Upper lobe of right lung (tissue), 1 donor: ENCODE results near the gene NACA. TPM values are rescaled to one million over a fixed set of nuclear protein-coding genes. Genes with fewer than 3 reads are reported as not detected.
"Not testable (repeated sequence)": the region's sequence is repeated elsewhere in the genome, so short reads cannot be mapped to it uniquely, and the experiment has no call there.

ENCODE experiments used
- ATAC-seq: fragments of 200-7000 bp; cut with Tn5 transposase; one replicate; pipeline ENCODE4 v1.9.1; 2020; ENCODE audit warnings: mild to moderate bottlenecking, moderate library complexity
- DNase-seq: peaks from one replicate; pipeline ENCODE4 v3.0.0-alpha.2; 2020
- H3K27ac ChIP-seq: fragments of 200-600 bp; one replicate; pipeline ENCODE4 v1.8.0; 2022
- H3K27me3 ChIP-seq: fragments of 200-600 bp; one replicate; pipeline ENCODE4 v1.8.0; 2022; ENCODE audit warnings: mild to moderate bottlenecking
- H3K36me3 ChIP-seq: fragments of 200-600 bp; one replicate; pipeline ENCODE4 v1.8.0; 2022
- H3K4me1 ChIP-seq: fragments of 200-600 bp; one replicate; pipeline ENCODE4 v1.8.0; 2022
- H3K4me3 ChIP-seq: fragments of 200-600 bp; one replicate; pipeline ENCODE4 v1.8.0; 2022; ENCODE audit warnings: mild to moderate bottlenecking
- H3K9me3 ChIP-seq: fragments of 200-600 bp; one replicate; pipeline ENCODE4 v1.8.0; 2022
- intact Hi-C: fragments of 100-400 bp; cut with DNase I; formaldehyde crosslinking; loops from one replicate; pipeline ENCODE4 v1.11.0; 2022
- total RNA-seq: library from RNA; stranded (reverse); fragmentation: NEBNext Ultra II Directional; extraction: Animal tissue kit (Norgen Biotek cat#: 25700); gene quantifications from one replicate; pipeline ENCODE4 v1.2.1, GENCODE V29; 2021
- TF ChIP-seq, protein P1 (sequence below): fragments of 200-600 bp; IDR thresholded peaks from one replicate; pipeline ENCODE4 v1.8.0; 2022; ENCODE audit warnings: antibody characterized with exemption
- donor health status: DM: no; HTN: yes; CAD: no; lungs with severe emphysema.

The NACA gene
- total RNA-seq, 1 donor from 2014 or later = 665 TPM

DNA sequence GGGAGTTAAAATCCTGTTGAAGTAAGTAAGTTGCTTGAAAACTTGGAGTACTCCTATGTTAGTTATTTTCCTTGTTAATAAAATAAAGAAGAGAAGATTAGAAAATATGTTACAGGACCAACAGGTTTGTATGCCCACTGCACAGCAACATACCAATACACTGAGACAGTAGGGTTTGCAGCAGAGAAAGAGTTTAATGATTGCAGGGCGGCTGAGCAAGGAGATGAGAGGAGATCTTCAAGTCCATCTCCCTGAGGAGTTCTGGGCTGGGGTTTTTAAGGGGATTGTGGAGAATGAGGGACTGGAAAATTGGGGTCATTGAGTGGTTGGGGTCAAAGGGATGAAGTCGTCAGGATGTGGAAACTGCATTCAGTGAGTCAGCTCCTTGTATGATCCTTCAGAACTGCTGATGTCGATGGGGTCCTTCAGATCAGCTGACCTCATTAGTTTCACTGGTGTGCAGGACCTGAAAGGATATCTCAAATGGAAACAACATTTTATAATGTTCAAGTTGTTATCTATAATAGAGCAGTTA is 33.7 kb upstream of the NACA start:
- H3K27me3 ChIP-seq = no peaks in the 10 kb centered on the region
- intact Hi-C loops = no loop called here
- no peaks in the 10 kb centered on the region for H3K9me3 ChIP-seq
- no peaks in the 10 kb centered on the region for H3K4me1 ChIP-seq
- H3K36me3 ChIP-seq = no peaks in the 10 kb centered on the region
- no peak overlapping the region for H3K27ac ChIP-seq
- H3K4me3 ChIP-seq = no peak overlapping the region
- DNase-seq (no peak), ATAC-seq (no peak)
- TF ChIP-seq, protein P1, sequence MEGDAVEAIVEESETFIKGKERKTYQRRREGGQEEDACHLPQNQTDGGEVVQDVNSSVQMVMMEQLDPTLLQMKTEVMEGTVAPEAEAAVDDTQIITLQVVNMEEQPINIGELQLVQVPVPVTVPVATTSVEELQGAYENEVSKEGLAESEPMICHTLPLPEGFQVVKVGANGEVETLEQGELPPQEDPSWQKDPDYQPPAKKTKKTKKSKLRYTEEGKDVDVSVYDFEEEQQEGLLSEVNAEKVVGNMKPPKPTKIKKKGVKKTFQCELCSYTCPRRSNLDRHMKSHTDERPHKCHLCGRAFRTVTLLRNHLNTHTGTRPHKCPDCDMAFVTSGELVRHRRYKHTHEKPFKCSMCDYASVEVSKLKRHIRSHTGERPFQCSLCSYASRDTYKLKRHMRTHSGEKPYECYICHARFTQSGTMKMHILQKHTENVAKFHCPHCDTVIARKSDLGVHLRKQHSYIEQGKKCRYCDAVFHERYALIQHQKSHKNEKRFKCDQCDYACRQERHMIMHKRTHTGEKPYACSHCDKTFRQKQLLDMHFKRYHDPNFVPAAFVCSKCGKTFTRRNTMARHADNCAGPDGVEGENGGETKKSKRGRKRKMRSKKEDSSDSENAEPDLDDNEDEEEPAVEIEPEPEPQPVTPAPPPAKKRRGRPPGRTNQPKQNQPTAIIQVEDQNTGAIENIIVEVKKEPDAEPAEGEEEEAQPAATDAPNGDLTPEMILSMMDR = no peak

DNA sequence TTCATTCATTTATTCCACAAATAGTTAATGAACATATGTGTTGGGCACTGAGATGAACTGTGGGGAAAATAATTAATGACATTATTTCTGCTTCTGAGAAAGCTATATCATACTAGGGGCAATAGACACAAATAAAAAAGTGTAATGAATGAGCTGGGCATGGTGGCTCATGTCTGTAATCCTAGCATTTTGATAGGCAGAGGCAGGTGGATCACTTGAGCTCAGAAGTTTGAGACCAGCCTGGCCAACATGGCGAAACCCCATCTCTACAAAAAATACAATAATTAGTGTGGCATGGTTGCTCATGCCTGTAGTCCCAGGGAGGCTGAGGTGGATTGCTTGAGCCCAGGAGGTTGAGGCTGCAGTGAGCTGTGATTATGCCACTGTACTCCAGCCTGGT is 32.9 kb upstream of the NACA start:
- intact Hi-C loops = not testable (repeated sequence)

GRCh38 chr12:56753566-56753965 is 28.5 kb upstream of the NACA start:
- H3K4me1 ChIP-seq = peaks cover 17% of the 10 kb centered on the region

More for the DNA sequence above, 32.9 kb upstream of the NACA start:
- H3K36me3 ChIP-seq, H3K27ac ChIP-seq, ATAC-seq, H3K4me3 ChIP-seq, DNase-seq, H3K9me3 ChIP-seq, H3K4me1 ChIP-seq, H3K27me3 ChIP-seq: not testable (repeated sequence)

DNA sequence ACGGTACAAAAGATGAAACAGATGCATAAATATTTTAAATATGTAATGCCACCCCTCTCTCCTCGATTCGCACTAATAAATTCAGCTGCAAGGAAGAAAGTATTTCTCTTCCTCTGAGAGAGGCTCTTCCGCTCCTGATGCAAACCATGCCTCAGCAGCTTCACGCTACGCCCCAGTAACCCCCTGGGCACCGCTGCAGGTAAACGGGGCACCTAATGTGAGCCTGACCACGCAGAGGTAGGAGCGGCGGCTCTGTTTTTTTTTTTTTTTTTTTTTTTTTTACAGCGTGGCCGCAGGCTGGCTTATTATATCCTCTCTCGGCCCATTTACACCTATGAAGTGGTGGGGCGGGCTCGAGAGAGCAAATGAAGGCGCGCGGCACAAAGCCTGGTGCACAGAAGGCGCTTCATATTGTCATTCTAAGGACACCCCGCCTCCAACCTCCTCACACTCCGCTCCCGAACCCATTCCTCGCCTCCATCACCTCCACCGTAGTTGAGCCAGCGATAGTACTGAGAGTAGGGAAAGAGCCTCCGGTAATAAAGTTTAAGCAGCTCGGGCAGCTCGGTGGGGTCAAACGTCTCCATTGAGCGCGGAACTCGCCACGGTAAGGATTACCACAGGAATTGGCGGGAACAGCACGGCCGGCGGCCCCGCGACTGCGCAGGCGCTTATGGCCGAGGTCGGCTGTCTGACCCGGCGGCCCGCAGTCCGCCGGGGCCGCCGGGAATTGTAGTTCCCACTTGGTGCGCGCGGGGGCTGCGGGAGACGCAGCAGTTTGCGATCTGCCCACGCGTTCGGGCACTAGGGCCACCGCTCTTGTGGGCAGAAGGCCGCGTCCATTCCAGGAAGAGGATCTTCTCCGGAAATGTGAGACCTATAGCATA is 26.9 kb upstream of the NACA start, which contains the start of gene PRIM1:
Gene PRIM1, minus strand, starts transcription at position 612 of the 887 bp plus-strand sequence. Its CDS starts 25 bp downstream, at position 587.
- TF ChIP-seq, protein P1 = peak; percentile 26
- Histone ChIP-seq H3K27ac (peak within 1 kb of the TSS; percentile 33), H3K36me3 (peaks cover 10% of the 10 kb centered on the region), H3K4me1 (peaks cover 17% of the 10 kb centered on the region), H3K4me3 (peak within 1 kb of the TSS; percentile 79), H3K9me3 (no peaks in the 10 kb centered on the region), H3K27me3 (no peaks in the 10 kb centered on the region)
- peak; percentile 98 for ATAC-seq
- intact Hi-C loops = no loop called here
- peak; percentile 93 for DNase-seq

More at GRCh38 chr12:56753566-56753965, 28.5 kb upstream of the NACA start:
- DNase-seq (no peak), ATAC-seq (no peak)
- TF ChIP-seq, protein P1 = no peak
- Histone ChIP-seq H3K36me3 (no peaks in the 10 kb centered on the region), H3K9me3 (no peaks in the 10 kb centered on the region), H3K27me3 (no peaks in the 10 kb centered on the region), H3K27ac (no peak overlapping the region), H3K4me3 (no peak overlapping the region)
- intact Hi-C loops = no loop called here

DNA sequence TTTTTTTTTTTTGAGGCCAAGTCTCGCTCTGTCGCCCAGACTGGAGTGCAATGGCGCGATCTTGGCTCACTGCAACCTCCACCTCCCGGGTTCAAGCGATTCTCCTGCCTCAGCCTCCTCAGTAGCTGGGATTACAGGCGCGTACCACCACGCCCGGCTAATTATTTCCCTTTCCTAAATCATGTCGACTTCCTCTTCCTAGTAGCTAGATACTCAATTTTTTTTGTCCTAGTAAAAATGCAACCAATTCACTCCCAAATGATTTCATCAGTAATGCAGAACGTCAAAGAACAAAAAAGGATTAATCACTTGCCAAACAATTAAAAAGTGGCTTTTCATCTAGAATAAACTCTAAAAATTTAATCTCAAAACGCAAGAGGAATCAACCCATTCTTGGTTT is 25.5 kb upstream of the NACA start:
- Histone ChIP-seq H3K4me1 (peaks cover 17% of the 10 kb centered on the region), H3K36me3 (peaks cover 17% of the 10 kb centered on the region)
- intact Hi-C loops, H3K27ac ChIP-seq, DNase-seq, ATAC-seq, H3K27me3 ChIP-seq, H3K4me3 ChIP-seq, H3K9me3 ChIP-seq: not testable (repeated sequence)

DNA sequence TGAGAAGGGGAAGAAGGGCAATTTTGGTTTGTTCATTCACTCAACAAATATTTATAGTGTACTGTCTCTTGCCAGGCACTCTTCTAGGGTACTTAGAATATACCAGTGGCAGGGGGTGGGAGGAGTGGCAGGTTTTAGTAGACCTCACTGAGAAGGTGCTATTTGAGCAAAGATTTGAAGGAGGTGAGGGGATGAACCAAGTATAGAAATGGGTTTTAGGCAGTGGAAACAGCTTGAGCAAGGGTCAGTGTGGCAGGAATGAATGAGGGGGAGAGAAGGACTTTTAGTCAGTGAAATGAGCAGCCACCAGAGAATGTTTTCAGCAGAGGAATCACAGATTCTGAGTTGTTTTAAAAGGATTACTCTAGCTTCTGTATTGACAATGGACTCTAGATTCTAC is 24.8 kb upstream of the NACA start:
- no peak overlapping the region for H3K27ac ChIP-seq

More for the DNA sequence above, 24.8 kb upstream of the NACA start:
- TF ChIP-seq, protein P1 = no peak
- Histone ChIP-seq H3K27me3 (no peaks in the 10 kb centered on the region), H3K4me1 (peaks cover 17% of the 10 kb centered on the region), H3K9me3 (no peaks in the 10 kb centered on the region), H3K4me3 (no peak overlapping the region), H3K36me3 (peaks cover 22% of the 10 kb centered on the region)
- ATAC-seq (no peak), DNase-seq (no peak)
- intact Hi-C loops = no loop called here
